IPS-NIHi7 (cell line): ENCODE measurements around the gene FAT1.

Experiments
- DNase-seq: peaks from one replicate; pipeline ENCODE4 v3.0.0; 2012; ENCODE audit warnings: mixed read lengths; ENCODE audit errors: extremely low spot score

The FAT1 gene

GRCh38 chr4:186621959-186622553, 101.6 kb downstream of the FAT1 start:
- no peak for DNase-seq

DNA sequence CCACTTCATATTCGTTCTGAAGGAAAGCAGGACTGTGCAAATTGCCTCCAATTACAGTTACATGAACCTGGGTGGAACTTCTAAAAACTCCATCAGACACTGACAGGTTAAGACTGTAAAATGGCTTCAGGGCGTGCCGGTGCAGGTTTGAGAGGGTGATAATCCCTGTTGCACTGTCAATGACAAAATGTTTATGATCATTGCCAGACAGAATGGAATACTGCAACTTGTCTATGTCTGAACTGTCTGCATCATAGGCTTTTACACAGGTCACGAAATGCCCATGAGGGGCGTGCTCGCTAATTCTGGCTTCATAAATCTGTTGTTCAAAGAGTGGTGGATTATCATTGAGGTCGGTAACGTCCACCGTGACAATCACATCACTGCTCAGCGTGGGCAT, 104.6 kb downstream of the FAT1 start:
- no peak for DNase-seq

GRCh38 chr4:186617921-186618320, 105.7 kb downstream of the FAT1 start:
- no peak for DNase-seq

GRCh38 chr4:186607490-186607889, 116.2 kb downstream of the FAT1 start:
- no peak for DNase-seq

DNA sequence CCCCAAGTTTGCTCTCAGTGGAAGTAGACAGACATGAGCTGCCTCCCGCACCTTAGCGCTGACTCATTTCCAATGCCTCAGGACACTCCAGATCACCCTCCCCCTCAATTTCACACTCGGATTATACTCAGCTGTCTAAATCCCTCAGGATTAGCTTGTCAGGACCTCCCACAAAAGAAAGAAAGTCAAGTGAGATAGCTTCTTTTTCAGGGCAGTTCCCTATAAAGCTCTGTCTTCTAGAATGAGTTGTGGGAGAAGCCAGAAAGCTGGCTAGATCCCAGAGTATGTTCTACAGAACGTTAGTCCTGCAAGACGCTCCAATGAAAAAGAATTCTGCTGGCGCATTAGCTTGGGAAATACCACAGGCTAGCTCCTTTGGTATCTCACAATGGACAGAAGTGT, 117.1 kb downstream of the FAT1 start:
- DNase-seq = peak; percentile 25

- no peak for DNase-seq
Observed at GRCh38 chr4:186605261-186605865, 118.3 kb downstream of the FAT1 start.

GRCh38 chr4:186604124-186604807, 119.4 kb downstream of the FAT1 start:
- DNase-seq = no peak

GRCh38 chr4:186602978-186603377, 120.7 kb downstream of the FAT1 start:
- no peak for DNase-seq

- DNase-seq = no peak
Observed at GRCh38 chr4:186599483-186599882, 124.2 kb downstream of the FAT1 start.

DNA sequence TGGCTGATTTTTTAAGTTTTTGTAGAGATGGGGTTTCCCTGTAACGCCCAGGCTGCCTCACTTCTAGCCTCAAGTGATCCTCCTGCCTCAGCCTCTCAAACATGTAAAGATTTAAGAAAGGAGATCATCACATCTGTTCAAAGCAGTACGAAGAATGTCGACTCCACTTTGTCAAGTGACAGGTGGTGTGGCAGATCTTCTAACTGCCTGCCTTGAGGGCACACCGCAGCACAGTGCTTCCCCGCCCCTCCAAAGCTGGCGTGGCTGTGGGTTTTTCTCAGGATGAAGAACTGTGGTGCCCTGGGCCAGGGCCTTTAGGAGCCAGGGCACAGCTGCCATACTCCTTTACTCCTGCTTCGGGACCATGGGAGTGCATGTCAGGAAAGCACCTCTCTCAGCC, 125.0 kb downstream of the FAT1 start:
- DNase-seq = no peak

DNA sequence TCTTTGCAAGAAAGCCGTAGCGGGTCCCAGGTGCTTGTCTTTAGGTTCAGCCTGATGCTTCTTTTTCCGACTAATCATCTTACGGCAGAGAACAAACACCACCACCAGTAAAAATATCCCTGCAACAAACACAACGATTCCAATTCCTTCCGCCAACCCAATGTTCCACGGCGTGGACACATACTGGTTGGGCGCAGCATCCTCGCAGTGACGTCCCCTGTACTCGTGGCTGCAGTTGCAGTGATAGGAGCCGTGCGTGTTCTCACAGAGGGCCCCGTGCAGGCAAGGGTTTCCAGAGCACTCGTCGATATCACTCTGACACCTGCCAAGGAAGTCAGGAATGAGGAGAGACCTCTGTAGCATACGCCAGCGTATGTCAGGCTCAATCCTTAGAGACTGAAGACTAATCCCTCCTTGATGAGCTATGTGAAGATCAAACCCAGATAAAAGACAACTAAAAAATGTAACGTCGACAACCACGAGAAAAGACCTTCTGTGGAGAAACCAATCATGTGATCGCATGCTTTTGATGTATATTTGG, 126.7 kb downstream of the FAT1 start:
- DNase-seq = no peak

- DNase-seq = no peak
Observed at GRCh38 chr4:186596346-186596745, 127.3 kb downstream of the FAT1 start.

- DNase-seq = no peak
Observed at GRCh38 chr4:186593587-186593973, 130.1 kb downstream of the FAT1 start.

GRCh38 chr4:186592966-186593586, 130.6 kb downstream of the FAT1 start:
- no peak for DNase-seq

DNA sequence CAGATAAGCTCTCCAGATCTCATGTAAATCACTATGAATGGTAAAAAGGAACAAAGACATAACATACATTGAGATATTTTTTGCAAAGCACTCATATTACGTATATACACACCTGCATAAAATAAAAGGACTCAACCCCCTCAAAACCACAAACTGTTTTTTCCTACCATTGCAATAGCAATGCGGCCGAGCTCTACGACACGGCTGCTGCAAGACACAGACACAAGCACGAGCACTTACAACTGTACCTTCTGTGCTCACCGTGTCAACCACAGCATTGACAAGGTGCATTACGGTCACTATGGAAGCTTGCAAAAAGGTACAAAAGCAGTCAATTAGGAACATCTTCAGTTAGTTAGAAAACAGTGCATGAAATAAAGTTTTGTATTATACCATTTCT, 131.2 kb downstream of the FAT1 start:
- DNase-seq = no peak

DNA sequence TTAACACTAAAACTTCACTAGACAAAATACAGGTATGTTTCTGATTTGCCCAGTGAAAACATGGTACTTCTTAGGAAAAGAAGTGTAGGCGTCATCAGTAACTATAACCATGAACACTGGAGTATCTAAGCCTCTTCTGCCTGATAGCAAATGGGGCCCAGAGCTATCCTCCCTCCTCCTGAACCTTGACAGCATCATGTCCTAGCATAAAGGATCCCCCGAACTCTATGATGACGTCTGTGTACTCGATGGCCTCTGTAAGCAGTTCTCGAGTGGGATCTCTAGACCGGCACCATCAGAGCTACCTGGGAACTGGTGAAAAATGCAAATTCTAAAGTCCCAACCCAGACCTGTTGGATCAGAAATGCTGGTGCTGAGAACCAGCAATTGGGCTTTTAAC, 132.0 kb downstream of the FAT1 start:
- DNase-seq = no peak

DNA sequence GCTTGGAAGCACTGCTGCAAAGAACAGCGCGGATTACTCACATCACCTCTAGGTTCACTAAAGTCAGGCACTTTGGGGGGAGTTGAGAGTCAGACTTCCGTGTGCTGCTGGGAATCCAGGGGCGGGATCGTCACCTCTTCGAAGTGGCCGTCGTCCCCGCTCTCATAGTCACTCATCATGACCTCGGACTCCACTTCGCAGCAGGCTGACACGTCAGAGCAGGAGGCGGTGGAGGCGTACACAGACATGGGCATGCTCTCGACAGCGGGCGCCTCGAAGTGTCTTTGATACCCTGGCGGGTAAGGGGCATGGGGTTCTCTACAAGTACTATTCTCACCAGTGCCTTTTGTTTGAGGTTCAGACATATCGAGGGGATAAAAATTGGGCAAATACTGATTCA, 135.2 kb downstream of the FAT1 start:
- DNase-seq = no peak

DNA sequence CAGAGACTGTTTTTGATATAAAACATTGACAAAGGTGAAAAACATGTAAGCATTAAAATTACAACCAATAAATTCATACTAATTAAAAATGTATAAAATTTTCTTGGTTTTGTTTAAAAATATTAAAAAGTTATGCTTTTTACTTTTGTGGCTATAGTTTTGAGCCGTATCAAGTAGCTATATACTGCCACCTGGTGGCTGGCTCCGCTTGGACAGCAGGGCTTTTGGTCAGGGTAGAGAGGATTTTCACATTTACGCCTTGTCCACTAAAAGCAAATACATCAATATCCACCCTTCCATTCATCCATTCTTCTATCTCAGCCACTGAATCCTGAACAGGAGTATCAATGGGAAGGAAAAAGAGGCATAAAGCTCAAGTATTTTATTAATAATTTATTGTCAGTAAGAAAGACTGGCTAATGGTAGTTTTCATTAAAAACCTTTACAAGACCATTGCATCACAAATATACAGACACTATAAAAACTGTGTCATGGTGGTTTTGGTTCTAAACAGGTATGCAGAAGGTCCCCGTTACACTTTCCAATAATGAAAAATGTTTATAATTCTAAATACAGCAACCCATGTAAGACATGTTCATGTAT, 136.1 kb downstream of the FAT1 start:
- peak; percentile 65 for DNase-seq

GRCh38 chr4:186586205-186586604, 137.5 kb downstream of the FAT1 start:
- DNase-seq = no peak

- DNase-seq = no peak
Observed at GRCh38 chr4:186584912-186585311, 138.7 kb downstream of the FAT1 start.

DNA sequence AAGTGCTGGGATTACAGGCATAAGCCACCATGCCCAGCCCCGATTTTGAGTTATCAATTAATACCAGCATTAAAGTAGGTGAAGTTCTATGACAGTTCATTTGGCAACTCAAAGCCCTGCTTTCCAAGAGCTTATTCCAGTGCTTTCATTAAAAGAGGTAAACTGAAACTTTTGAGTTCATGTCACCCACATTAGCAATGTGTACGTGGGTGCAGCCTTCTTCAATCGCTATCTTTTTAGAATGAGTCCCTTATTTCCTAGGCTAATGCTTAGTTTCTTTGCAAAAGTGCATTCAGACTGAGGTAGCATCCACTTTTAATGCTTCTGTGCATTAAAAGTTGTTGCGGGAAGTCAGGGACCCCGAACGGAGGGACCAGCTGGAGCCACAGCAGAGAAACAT, 142.2 kb downstream of the FAT1 start:
- DNase-seq = no peak

DNA sequence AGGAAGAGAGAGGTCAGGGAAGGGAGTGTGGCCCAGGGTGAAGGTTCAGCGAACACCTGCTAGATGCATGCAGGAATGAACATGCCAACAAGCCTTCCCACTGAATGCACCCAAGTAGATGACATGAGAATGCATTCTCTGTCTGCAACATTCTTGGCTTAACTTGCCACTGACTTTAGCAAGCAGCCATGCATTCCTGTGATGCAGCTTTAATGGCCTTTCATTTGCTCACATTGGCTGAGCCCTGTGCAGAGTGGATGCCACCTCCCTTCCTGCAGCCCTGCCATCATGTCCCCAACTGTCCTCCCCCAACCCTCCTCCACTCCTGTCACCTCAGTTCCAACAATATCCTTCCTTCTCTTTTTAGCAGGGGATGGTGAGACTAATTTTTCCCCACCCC, 143.0 kb downstream of the FAT1 start:
- no peak for DNase-seq
